GM19467 (cell line): ENCODE results near the gene PTPRN2.
"Not testable (repeated sequence)": the region's sequence is repeated elsewhere in the genome, so short reads cannot be mapped to it uniquely, and the experiment has no call there.

Source experiments
- ATAC-seq: cut with Tn5 transposase; IDR thresholded peaks from one replicate; pipeline ENCODE4 v1.9.1; 2021; ENCODE audit warnings: mild to moderate bottlenecking, moderate library complexity; ENCODE audit not compliant: unreplicated experiment

Gene PTPRN2

GRCh38 chr7:157744786-157745601, 842.6 kb downstream of the PTPRN2 start:
- ATAC-seq: no peak

GRCh38 chr7:157743781-157744525, 843.7 kb downstream of the PTPRN2 start:
- no peak for ATAC-seq

GRCh38 chr7:157740251-157740798, 847.3 kb downstream of the PTPRN2 start:
- ATAC-seq: no peak

GRCh38 chr7:157739650-157740049, 848.0 kb downstream of the PTPRN2 start:
- ATAC-seq: no peak

- no peak for ATAC-seq
These were observed 848.6 kb downstream of the PTPRN2 start for GRCh38 chr7:157739031-157739430.

- no peak for ATAC-seq
These were observed 849.6 kb downstream of the PTPRN2 start for GRCh38 chr7:157738066-157738460.

GRCh38 chr7:157737151-157738065, 850.2 kb downstream of the PTPRN2 start:
- no peak for ATAC-seq

GRCh38 chr7:157736341-157736740, 851.3 kb downstream of the PTPRN2 start:
- no peak for ATAC-seq

- no peak for ATAC-seq
These were observed 851.8 kb downstream of the PTPRN2 start for GRCh38 chr7:157735826-157736225.

GRCh38 chr7:157734676-157735640, 852.7 kb downstream of the PTPRN2 start:
- ATAC-seq: no peak

- ATAC-seq: not testable (repeated sequence)
These were observed 853.7 kb downstream of the PTPRN2 start for GRCh38 chr7:157733760-157734395.

GRCh38 chr7:157731126-157731525, 856.5 kb downstream of the PTPRN2 start:
- no peak for ATAC-seq

GRCh38 chr7:157730614-157731013, 857.0 kb downstream of the PTPRN2 start:
- no peak for ATAC-seq

- ATAC-seq: no peak
These were observed 858.1 kb downstream of the PTPRN2 start for GRCh38 chr7:157729566-157729965.

- ATAC-seq: no peak
These were observed 859.5 kb downstream of the PTPRN2 start for GRCh38 chr7:157727964-157728615.

- no peak for ATAC-seq
These were observed 860.9 kb downstream of the PTPRN2 start for GRCh38 chr7:157726764-157727163.

- ATAC-seq: not testable (repeated sequence)
These were observed 862.3 kb downstream of the PTPRN2 start for GRCh38 chr7:157725312-157725711.

GRCh38 chr7:157723205-157723604, 864.4 kb downstream of the PTPRN2 start:
- ATAC-seq: no peak
